Duodenal mucosa (tissue), 2 donors: ENCODE results near the gene UTP25.
"Not testable (repeated sequence)": the region's sequence is repeated elsewhere in the genome, so short reads cannot be mapped to it uniquely, and the experiment has no call there.

ENCODE experiments used
- H3K27ac ChIP-seq: one replicate; pipeline ENCODE4 v1.7.0; 2013; ENCODE audit warnings: low read depth, low read length
- H3K27me3 ChIP-seq, 2 donors: one replicate each; pipeline ENCODE4 v1.7.0; 2013; ENCODE audit warnings: low read length in 2 of 2, control low read depth in 1 of 2; ENCODE audit not compliant: insufficient read depth in 2 of 2, control insufficient read depth in 1 of 2
- H3K36me3 ChIP-seq, 2 donors: one replicate each; pipeline ENCODE4 v1.7.0; 2013; ENCODE audit warnings: low read length in 2 of 2, control low read depth in 1 of 2; ENCODE audit not compliant: insufficient read depth in 2 of 2, control insufficient read depth in 1 of 2
- H3K4me1 ChIP-seq, 2 donors: one replicate each; pipeline ENCODE4 v1.7.0; 2013; ENCODE audit warnings: low read length in 2 of 2, control low read depth in 1 of 2; ENCODE audit not compliant: insufficient read depth in 2 of 2, control insufficient read depth in 1 of 2
- H3K4me3 ChIP-seq, 2 donors: one replicate each; pipeline ENCODE4 v1.7.0; 2013; ENCODE audit warnings: low read length in 2 of 2, low read depth in 1 of 2
- H3K9ac ChIP-seq, 2 donors: one replicate each; pipeline ENCODE4 v1.7.0; 2013; ENCODE audit warnings: low read length in 2 of 2, low read depth in 1 of 2
- H3K9me3 ChIP-seq, 2 donors: one replicate each; pipeline ENCODE4 v1.7.0; 2013; ENCODE audit warnings: low read length in 2 of 2, control low read depth in 1 of 2; ENCODE audit not compliant: control insufficient read depth in 1 of 2

UTP25 gene

GRCh38 chr1:209882286-209882685 is 54.5 kb downstream of the UTP25 start:
- Histone ChIP-seq H3K9ac (no peak overlapping the region), H3K4me3 (no peak overlapping the region), H3K36me3 (no peaks in the 10 kb centered on the region), H3K9me3 (no peaks in the 10 kb centered on the region), H3K27ac (no peak overlapping the region), H3K27me3 (peaks cover 0 to 2% of the 10 kb centered on the region in 2 donors), H3K4me1 (no peaks in the 10 kb centered on the region)

DNA sequence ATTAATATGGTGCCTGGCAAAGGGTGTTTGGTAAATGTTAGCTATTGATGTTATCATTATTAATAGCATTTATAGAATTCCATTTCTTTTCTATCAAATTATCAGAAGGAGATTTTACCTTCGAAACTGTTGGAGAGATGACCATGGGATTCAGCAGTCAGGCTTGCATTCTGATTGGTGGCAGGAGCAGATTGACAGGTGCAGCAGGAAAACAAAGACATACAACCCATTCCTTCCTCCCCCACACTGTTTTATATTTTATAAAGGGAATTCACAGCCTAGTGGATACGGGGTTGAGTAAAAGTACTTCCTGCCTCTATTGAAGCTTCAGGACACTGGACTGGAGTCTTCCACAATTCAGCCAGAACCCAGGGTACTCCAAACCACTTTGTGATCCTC is 55.2 kb downstream of the UTP25 start:
- H3K9me3 ChIP-seq: no peaks in the 10 kb centered on the region
- no peak overlapping the region for H3K4me3 ChIP-seq
- H3K36me3 ChIP-seq: no peaks in the 10 kb centered on the region
- H3K9ac ChIP-seq: no peak overlapping the region
- no peaks in the 10 kb centered on the region for H3K4me1 ChIP-seq
- H3K27me3 ChIP-seq: peaks cover 0 to 2% of the 10 kb centered on the region in 2 donors
- H3K27ac ChIP-seq: no peak overlapping the region

DNA sequence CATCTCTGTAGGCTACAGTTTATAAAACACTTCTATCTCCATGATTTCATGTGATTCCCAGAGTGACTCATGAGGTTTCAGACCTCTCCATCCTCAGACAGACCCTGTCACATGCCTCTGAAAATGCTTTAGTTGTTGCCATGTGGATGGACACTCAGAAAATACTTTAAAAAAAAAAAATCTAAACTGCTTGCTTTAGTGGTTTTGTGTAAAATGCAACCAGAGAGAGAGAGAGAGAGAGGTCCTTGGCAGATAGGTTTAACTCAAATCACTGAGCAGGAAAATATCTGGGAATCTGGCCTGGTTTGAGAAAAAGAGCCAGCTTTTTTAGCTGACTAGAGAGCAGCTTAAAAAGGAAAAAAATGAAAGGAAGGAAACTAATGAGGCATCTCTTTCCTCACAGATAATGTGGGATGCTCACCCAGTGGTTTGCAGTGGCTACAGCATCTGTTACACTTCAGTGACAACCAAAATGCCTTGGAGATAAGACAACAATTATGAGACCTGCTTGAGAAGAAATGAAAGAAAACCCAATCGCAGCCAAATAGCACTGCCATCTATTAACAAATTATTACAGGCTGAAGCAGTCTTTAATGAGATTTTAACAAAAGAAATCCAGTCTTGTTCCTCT is 55.7 kb downstream of the UTP25 start:
- Histone ChIP-seq H3K36me3 (no peaks in the 10 kb centered on the region), H3K4me3 (no peak overlapping the region), H3K9me3 (no peaks in the 10 kb centered on the region), H3K4me1 (no peaks in the 10 kb centered on the region), H3K9ac (no peak overlapping the region), H3K27ac (no peak overlapping the region), H3K27me3 (peaks cover 0 to 2% of the 10 kb centered on the region in 2 donors)

DNA sequence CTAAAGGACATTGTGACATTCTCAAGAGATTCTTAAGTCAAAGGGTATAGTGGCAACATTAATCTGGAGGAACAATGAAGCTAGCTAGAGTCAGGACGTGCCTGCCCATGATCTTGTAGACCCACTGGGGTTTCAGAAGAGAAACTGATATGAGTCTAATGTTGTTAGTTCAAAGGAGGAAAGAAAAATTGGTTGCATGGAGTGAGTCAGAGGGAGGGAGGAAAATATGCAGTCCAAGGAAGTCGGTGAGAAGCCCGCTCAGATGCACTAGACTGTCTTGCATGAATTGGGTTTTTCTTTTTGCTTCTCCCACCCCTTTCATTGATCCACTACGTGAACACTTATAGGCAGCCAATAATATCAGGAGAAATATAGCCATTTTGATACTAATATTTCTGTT is 56.5 kb downstream of the UTP25 start:
- peaks cover 0 to 2% of the 10 kb centered on the region in 2 donors for H3K27me3 ChIP-seq

DNA sequence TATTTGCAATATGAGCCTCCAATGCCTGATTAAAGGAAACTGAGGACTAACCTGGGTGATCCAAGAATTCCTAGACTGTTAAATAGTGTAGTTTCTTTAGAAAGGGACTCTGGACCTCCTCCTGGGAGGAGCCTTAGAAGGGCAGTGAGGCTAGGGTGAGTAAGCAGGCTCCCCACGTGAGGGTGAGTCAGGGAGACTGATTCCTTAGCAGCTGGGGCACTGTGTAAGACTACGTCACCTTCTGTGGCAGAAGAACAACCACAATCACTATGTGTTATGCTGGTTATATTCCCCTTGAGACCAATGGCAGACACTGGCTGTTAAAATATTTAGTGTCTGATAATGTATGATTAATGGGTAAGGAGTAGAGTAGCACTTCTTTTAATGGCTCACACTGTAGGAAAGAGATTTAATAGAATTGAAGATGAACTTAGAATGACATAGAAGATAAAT is 56.9 kb downstream of the UTP25 start:
- H3K27me3 ChIP-seq: peaks cover 0 to 2% of the 10 kb centered on the region in 2 donors
- no peak overlapping the region for H3K27ac ChIP-seq
- H3K9ac ChIP-seq: no peak overlapping the region
- no peaks in the 10 kb centered on the region for H3K4me1 ChIP-seq
- no peaks in the 10 kb centered on the region for H3K36me3 ChIP-seq
- H3K9me3 ChIP-seq: no peaks in the 10 kb centered on the region
- H3K4me3 ChIP-seq: no peak overlapping the region

More for the DNA sequence above, 56.5 kb downstream of the UTP25 start:
- Histone ChIP-seq H3K9me3 (no peaks in the 10 kb centered on the region), H3K9ac (no peak overlapping the region), H3K27ac (no peak overlapping the region), H3K4me3 (no peak overlapping the region), H3K36me3 (no peaks in the 10 kb centered on the region), H3K4me1 (no peaks in the 10 kb centered on the region)

DNA sequence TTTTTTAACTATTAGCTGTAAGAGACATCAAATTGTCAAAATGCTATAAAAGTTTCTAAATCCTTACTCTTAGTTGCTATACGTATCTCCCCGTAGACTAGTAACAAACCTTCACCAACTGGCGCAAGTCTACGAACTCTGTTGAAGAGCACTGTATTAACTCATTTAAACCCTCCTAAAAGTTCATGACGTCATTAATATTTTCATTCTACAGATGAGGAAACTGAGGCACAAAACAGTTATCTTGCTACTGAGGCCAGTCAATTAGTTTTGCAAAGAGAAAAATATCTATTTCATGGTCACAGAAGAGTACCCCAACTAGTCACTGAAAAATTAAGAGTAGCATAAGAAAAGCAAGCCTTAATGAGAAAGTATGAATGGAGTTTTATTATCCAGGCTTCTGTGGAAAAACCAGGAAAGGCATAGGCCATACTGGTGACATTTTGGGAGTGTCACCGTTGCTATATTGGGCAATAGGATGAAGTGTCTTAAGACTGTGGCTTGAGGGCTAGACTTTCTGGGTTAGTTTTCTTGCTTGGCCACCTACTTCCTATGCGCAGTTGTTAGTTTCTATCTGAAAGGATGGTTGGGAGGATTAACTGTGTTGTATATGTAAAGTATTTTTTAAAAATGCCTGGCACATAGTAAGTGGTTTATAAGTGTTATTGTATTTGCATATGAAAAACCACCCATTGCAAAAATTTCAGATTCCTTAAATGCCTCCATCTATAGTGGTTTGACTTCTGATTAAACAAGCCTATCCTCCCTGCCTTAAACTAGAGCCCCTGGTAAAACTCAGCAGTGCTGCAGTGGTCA is 57.8 kb downstream of the UTP25 start:
- Histone ChIP-seq H3K4me1 (no peaks in the 10 kb centered on the region), H3K27me3 (no peaks in the 10 kb centered on the region), H3K9me3 (no peaks in the 10 kb centered on the region), H3K9ac (no peak overlapping the region), H3K4me3 (no peak overlapping the region), H3K27ac (no peak overlapping the region), H3K36me3 (no peaks in the 10 kb centered on the region)

DNA sequence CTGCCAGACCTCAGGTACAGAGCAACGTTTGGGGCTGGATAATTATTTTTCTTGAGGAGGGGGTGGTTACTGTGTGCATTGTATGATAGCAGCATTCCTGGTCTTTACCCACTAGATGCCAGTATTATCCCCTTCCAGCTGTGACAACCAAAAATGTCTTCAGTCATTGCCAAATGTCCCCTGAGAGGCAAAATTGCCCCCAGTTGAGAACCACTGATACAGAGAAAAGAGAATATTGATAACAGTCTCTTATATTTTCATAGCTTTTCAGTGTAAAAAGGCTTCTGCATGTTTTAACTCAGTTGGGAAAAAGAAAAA is 58.4 kb downstream of the UTP25 start:
- no peak overlapping the region for H3K4me3 ChIP-seq
- H3K9me3 ChIP-seq: no peaks in the 10 kb centered on the region
- H3K4me1 ChIP-seq: no peaks in the 10 kb centered on the region
- H3K36me3 ChIP-seq: no peaks in the 10 kb centered on the region
- no peak overlapping the region for H3K9ac ChIP-seq
- H3K27me3 ChIP-seq: no peaks in the 10 kb centered on the region
- no peak overlapping the region for H3K27ac ChIP-seq

DNA sequence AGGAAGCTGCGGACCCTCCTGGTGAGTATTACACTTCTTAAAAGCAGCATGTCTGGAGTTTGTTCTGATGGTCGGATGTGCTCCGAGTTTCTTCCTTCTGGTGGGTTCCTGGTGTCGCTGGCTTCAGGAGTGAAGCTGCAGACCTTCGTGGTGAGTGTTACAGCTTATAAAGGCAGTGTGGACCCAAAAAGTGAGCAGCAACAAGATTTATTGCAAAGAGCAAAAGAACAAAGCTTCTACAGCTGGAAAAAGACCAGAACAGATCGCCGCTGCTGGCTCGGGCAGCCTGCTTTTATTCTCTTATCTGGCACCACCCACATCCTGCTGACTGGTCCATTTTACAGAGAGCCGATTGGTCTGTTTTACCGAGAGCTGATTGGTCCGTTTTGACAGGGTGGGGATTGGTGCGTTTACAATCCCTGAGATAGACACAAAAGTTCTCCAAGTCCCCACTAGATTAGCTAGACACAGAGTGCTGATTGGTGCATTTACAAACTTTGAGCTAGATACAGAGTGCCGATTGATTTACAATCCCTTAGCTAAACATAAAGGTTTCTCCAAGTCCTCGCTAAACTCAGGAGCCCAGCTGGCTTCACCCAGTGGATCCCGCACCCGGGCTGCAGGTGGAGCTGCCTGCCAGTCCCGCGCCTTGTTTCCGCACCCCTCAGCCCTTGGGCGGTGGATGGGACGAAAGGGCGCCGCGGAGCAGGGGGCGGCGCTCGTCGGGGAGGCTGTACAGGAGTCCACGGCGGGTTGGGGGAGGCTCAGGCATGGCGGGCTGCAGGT is 60.7 kb downstream of the UTP25 start:
- H3K36me3 ChIP-seq, H3K9me3 ChIP-seq, H3K27ac ChIP-seq, H3K9ac ChIP-seq, H3K4me3 ChIP-seq, H3K27me3 ChIP-seq, H3K4me1 ChIP-seq: not testable (repeated sequence)

DNA sequence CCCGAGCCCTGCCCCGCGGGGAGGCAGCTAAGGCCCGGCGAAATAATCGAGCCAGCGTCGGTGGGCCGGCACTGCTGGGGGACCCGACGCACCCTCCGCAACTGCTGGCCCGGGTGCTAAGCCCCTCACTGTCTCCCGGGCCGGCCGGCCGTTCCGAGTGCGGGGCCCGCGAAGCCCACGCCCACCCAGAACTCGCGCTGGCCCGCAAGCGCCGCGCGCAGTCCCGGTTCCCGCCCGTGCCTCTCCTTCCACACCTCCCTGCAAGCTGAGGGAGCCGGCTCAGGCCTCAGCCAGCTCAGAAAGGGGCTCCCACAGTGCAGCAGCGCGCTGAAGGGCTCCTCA is 61.3 kb downstream of the UTP25 start:
- Histone ChIP-seq H3K36me3 (no peaks in the 10 kb centered on the region), H3K27me3 (no peaks in the 10 kb centered on the region)

GRCh38 chr1:209890641-209891330 is 63.0 kb downstream of the UTP25 start:
- Histone ChIP-seq H3K27ac (no peak overlapping the region), H3K4me3 (no peak overlapping the region), H3K36me3 (no peaks in the 10 kb centered on the region), H3K9me3 (no peaks in the 10 kb centered on the region), H3K4me1 (no peaks in the 10 kb centered on the region), H3K9ac (no peak overlapping the region), H3K27me3 (no peaks in the 10 kb centered on the region)

More for the DNA sequence above, 61.3 kb downstream of the UTP25 start:
- Histone ChIP-seq H3K4me3 (no peak overlapping the region), H3K4me1 (no peaks in the 10 kb centered on the region), H3K27ac (no peak overlapping the region), H3K9ac (no peak overlapping the region), H3K9me3 (no peaks in the 10 kb centered on the region)
